Thyroid gland (tissue), 4 donors: Measurements from ENCODE around the gene CCDC136. TPM values are rescaled to one million over a fixed set of nuclear protein-coding genes. Genes with fewer than 3 reads are reported as not detected.

Experiments used
- DNase-seq, 2 donors: peaks; one replicate each; pipeline ENCODE4 v3.0.0-alpha.2; 2019
- H3K27ac ChIP-seq, 3 donors: fragments of 200-600 bp; sonication (generic); 1 replicate in 2 of 3; 2 replicates in 1 of 3; pipeline ENCODE4 v1.5.1; 2016 to 2019; ENCODE audit warnings: mild to moderate bottlenecking in 1 of 3, moderate library complexity in 1 of 3
- H3K27me3 ChIP-seq: fragments of 200-600 bp; sonication (generic); one replicate; pipeline ENCODE4 v1.5.1; 2019
- H3K36me3 ChIP-seq, 2 donors: fragments of 200-600 bp; sonication (generic); one replicate each; pipeline ENCODE4 v1.5.1; 2016 to 2019
- H3K4me1 ChIP-seq, 2 donors: fragments of 200-600 bp; sonication (generic); one replicate each; pipeline ENCODE4 v1.5.1; 2017 to 2019
- H3K4me3 ChIP-seq, 3 donors: fragments of 200-600 bp; sonication (generic); replicated peaks in 1 of 3; 1 replicate in 2 of 3; 2 replicates in 1 of 3; pipeline ENCODE4 v1.5.1; 2016; ENCODE audit warnings: mild to moderate bottlenecking in 1 of 3
- H3K9me3 ChIP-seq: fragments of 200-600 bp; sonication (generic); one replicate; pipeline ENCODE4 v1.5.1; 2017
- CTCF ChIP-seq, 6 experiments: fragments of 200-600 bp in 3 of 6; fragments of 450-650 bp in 3 of 6; sonication (generic) in 3 of 6; IDR thresholded peaks; one replicate each; pipeline ENCODE4 v1.5.1; 2016 to 2019; ENCODE audit warnings: antibody characterized with exemption in 6 of 6, mild to moderate bottlenecking in 2 of 6, inconsistent platforms in 1 of 6, moderate library complexity in 1 of 6
- POLR2A ChIP-seq, 2 donors: fragments of 450-650 bp; IDR thresholded peaks; one replicate each; pipeline ENCODE4 v1.6.1; 2017; ENCODE audit warnings: antibody characterized with exemption in 2 of 2, mild to moderate bottlenecking in 2 of 2, moderate library complexity in 1 of 2
- WGBS, 2 donors: methylation state at CpG; one replicate each; pipeline ENCODE4 v1.1.5; 2017; 5-methylcytosine and 5-hydroxymethylcytosine counted together
- intact Hi-C: fragments of 100-400 bp; cut with DNase I; formaldehyde crosslinking; loops from one replicate; pipeline ENCODE4 v1.15.1; 2023
- small RNA-seq: library from RNA; depleted of rRNA; stranded (forward); fragments of <200 nt; gene quantifications from one replicate; pipeline ENCODE3, GENCODE V24; 2016
- total RNA-seq, 4 donors: library from RNA; depleted of rRNA; stranded (reverse); fragments of >200 nt; gene quantifications; one replicate each; pipeline ENCODE4 v1.2.3, GENCODE V29; 2016

Gene CCDC136
- total RNA-seq, 4 donors from 2014 or later: 4.4 to 4.9 (median 4.6) TPM

DNA sequence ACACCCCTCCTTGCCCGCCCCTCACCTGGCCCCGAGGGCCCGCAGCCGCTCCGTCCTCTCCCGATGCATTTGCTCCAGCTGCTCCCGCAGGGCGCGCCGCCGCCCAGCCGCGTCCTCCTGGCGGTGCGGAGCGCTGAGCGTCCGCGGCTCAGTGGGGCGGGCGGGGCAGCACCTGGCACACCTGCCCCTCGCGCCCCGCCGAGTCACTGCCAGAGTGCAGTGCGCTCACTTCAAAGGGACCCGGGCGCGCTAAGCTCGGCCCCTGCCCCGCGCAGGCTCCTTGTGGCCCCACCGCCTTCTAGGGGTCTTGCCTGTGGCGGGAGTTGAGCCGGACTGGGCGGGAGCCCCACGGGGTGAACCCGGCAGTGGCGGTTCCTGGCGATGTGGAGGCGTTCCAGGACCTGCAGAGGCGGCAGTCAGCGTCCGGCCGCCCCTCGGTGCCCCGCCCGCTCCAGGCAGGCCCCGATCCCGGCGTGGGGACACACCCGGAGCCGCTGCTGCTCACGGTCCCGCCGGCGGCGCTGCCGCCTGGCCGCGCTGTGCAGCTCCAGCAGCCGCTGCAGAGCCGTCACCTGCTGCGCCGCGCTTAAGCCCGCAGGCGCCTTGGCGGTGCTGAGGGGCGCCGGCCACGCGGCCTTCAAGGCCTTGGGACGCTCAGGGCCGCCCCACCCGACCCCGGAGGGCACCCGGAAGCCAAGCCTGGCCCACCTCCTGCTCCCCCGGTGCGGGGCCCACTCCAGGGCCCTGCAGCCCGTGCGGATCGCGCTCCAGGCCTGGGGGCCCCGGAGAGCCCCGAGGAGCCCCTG is 77.6 kb downstream of the CCDC136 start:
- no peak for TF ChIP-seq CTCF (IDR thresholded peaks at IDR 0.05)
- peaks cover 10 to 14% of the 10 kb centered on the region in 2 donors for H3K36me3 ChIP-seq
- DNase-seq: peak; percentile 50 to 61
- peaks cover 12 to 17% of the 10 kb centered on the region in 2 donors for H3K4me1 ChIP-seq
- H3K9me3 ChIP-seq: no peaks in the 10 kb centered on the region
- no peaks in the 10 kb centered on the region for H3K27me3 ChIP-seq
- peak overlapping the region in 2 of 3 donors; percentile 3 to 55 for H3K4me3 ChIP-seq
- 3 to 7% methylated on average over 6 to 13 of the region's 86 CpGs for WGBS, 2 donors
- intact Hi-C loops: loop anchor here (10.0 kb wide), 1 partner anchor 135 kb away; the partner anchor contains the start of gene CALU
- no peak overlapping the region for H3K27ac ChIP-seq

DNA sequence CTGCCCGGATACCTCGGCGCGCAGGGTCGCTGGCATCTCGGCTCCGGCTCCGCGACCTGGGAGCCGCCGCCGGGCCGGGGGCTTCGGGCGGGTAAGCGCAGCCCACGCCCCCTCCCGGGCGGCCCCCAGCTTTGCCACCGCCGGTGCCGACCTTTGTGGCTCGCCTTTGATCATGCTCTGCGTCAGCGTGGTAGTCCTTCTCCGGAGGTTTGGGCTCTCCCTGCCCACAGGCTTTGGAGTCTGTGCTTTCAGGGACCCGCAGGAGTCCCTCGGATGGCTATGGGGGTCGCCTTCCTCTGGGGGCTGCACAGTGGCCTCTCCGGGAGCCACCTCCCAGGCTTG is 78.1 kb downstream of the CCDC136 start:
- H3K27ac ChIP-seq: no peak overlapping the region
- 36% methylated on average over 2 of the region's 30 CpGs for WGBS, 2 donors
- DNase-seq: no peak

DNA sequence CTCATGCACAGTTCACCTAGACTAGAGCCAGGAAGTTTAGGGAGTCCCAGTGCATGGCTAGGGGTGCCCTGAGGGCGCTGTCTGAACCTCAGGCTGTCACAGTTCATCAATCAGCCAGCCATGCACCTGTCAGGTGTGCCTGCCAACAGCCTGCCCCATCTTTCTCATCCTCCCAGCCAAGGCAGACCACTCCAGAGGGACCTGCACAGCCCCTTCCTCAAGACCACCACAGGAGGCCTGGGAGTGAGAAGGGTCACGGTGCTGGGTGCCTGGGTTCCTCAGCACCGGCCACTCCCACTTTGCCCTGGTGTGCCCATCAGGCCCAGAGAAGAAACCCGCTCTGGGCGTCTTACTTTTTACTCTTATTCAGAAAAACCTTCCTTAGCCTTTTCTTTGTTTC is 79.3 kb downstream of the CCDC136 start:
- H3K9me3 ChIP-seq: no peaks in the 10 kb centered on the region
- H3K27ac ChIP-seq: no peak overlapping the region
- no peak for DNase-seq
- 99% methylated on average over 4 of the region's 5 CpGs for WGBS, 2 donors
- intact Hi-C loops: no loop called here
- H3K27me3 ChIP-seq: no peaks in the 10 kb centered on the region
- no peak overlapping the region for H3K4me3 ChIP-seq
- TF ChIP-seq POLR2A (IDR thresholded peaks at IDR 0.05) (no peak), CTCF (IDR thresholded peaks at IDR 0.05) (no peak)
- H3K36me3 ChIP-seq: peaks cover 0 to 3% of the 10 kb centered on the region in 2 donors
- H3K4me1 ChIP-seq: peaks cover 12 to 17% of the 10 kb centered on the region in 2 donors

More for the DNA sequence above, 78.1 kb downstream of the CCDC136 start:
- intact Hi-C loops: loop anchor here (10.0 kb wide), 1 partner anchor 135 kb away; the partner anchor contains the start of gene CALU
- Histone ChIP-seq H3K36me3 (peaks cover 7 to 14% of the 10 kb centered on the region in 2 donors), H3K4me1 (peaks cover 12 to 17% of the 10 kb centered on the region in 2 donors), H3K27me3 (no peaks in the 10 kb centered on the region), H3K4me3 (peak overlapping the region in 1 of 3 donors; percentile 55), H3K9me3 (no peaks in the 10 kb centered on the region)
- no peak for TF ChIP-seq POLR2A (IDR thresholded peaks at IDR 0.05)
- TF ChIP-seq CTCF (IDR thresholded peaks at IDR 0.05): no peak

Small RNAs within 50 kb of the gene (small RNA-seq; reads per million reads assigned to genes)
- not detected for gene RN7SL81P

Other genes with a start within 250 kb of the CCDC136 start
- gene GARIN1A, start 119.7 kb upstream of the CCDC136 start, total RNA-seq: 1 to 10 TPM; 1.0 to 1.9 (median 1.6) TPM
- 100 to 1,000 TPM; 115 to 143 (median 132) TPM for gene CALU, start 52.6 kb upstream of the CCDC136 start, total RNA-seq
- gene OPN1SW, start 16.2 kb upstream of the CCDC136 start, total RNA-seq: not detected
- gene FLNC, start 38.4 kb downstream of the CCDC136 start, total RNA-seq: 10 to 100 TPM in 2 of 4 donors, 1 to 10 TPM in 2; 5.7 to 12.6 (median 9.3) TPM
- gene ATP6V1F, start 70.9 kb downstream of the CCDC136 start, total RNA-seq: 100 to 1,000 TPM in 1 of 4 donors, 10 to 100 TPM in 3; 49.6 to 109 (median 86.6) TPM
- under 1 TPM; 0.27 to 0.93 (median 0.61) TPM for gene KCP, start 118.7 kb downstream of the CCDC136 start, total RNA-seq
- gene IRF5, start 146.0 kb downstream of the CCDC136 start, total RNA-seq: 1 to 10 TPM; 3.7 to 6.0 (median 4.9) TPM